ENCODE results near the gene KRT78.

The KRT78 gene

DNA sequence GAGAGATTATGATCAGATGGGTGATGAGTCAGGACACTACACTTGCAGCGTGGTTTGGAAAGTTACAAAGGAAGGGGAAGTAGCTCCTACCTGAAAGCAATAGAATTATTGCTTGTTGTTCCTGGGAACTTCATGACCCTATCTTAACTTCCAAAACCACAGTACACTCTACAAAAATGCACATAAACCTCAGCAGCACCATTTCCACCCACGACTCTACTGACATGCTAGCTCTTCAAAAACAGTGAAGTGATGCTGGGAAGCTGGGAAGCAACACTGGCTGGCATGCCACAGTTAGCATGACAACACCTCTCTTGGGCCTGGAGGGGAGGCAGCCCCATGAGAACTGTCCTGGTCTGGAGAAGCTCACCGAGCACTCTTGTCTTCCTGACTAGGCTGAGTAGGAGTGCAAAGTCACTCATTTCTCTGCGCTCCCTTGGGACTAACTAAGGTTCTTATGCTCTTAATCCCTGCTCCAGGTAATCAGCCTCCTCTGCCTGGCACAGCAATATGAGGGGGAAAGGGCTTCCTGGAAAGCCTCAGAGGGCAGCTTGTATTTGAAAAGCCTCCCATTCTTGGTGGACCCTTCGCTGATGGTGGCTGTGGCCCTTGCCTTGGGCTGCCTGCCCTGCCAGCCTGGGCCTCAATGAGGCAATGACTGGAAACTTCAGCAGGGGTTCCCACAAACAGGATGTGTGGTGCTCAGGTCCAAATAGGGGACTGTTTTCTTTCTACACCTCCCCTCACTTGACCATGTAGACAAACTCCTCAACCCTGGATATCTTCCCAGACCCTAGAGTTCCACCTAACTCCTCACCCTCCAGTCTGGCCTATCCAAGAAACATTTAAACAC, 54.1 kb downstream of the KRT78 start:
- no peak for DNase-seq (ENCODE audit: low read depth in 2 of 2)
- TF ChIP-seq, protein P1, sequence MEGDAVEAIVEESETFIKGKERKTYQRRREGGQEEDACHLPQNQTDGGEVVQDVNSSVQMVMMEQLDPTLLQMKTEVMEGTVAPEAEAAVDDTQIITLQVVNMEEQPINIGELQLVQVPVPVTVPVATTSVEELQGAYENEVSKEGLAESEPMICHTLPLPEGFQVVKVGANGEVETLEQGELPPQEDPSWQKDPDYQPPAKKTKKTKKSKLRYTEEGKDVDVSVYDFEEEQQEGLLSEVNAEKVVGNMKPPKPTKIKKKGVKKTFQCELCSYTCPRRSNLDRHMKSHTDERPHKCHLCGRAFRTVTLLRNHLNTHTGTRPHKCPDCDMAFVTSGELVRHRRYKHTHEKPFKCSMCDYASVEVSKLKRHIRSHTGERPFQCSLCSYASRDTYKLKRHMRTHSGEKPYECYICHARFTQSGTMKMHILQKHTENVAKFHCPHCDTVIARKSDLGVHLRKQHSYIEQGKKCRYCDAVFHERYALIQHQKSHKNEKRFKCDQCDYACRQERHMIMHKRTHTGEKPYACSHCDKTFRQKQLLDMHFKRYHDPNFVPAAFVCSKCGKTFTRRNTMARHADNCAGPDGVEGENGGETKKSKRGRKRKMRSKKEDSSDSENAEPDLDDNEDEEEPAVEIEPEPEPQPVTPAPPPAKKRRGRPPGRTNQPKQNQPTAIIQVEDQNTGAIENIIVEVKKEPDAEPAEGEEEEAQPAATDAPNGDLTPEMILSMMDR (IDR thresholded peaks at IDR 0.05; ENCODE audit: low read depth, low read length), result no peak
- no peak overlapping the region for H3K4me3 ChIP-seq (replicated peaks in 1 of 2; ENCODE audit: low read depth in 2 of 2, low read length in 2 of 2)

DNA sequence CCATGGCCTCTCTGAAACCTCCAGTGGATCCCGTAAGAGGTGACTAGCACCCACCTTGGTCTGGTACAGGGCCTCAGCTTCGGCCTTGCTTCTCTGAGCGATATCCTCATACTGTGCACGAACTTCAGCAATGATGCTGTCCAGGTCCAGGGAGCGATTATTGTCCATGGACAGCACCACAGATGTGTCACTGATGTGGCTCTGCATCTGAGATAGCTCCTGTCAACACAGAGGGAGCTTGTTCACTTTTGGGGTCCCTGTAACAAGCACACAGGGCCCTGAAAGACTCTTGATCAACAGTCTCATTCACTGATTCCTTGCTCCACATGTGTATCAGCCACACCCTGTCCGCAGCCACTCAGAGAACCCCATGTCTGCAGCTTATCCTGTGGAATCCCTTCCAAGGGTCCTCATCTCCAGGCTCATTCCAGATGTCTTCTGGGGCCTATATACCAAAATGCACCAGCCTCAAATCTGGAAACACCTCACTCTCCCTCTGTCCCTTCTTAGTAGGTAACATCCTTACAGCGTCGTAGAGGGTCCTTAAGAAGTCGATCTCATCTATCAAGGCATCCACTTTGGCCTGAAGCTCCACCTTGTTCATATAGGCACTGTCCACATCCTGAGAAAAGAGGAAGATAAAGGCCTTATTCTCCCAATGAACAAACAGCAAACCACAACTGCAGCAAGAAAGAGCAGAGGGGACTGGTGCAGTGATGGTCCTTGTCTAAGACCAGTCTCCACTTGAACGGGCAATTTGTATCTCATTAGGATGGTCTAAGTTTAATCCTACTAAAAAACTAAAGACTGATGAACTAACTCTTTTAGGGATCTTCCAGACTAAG, 56.4 kb downstream of the KRT78 start:
- no peak for DNase-seq (ENCODE audit: low read depth in 2 of 2)
- TF ChIP-seq, protein P1 (IDR thresholded peaks at IDR 0.05; ENCODE audit: low read depth, low read length), result no peak
- no peak overlapping the region for H3K4me3 ChIP-seq (replicated peaks in 1 of 2; ENCODE audit: low read depth in 2 of 2, low read length in 2 of 2)

DNA sequence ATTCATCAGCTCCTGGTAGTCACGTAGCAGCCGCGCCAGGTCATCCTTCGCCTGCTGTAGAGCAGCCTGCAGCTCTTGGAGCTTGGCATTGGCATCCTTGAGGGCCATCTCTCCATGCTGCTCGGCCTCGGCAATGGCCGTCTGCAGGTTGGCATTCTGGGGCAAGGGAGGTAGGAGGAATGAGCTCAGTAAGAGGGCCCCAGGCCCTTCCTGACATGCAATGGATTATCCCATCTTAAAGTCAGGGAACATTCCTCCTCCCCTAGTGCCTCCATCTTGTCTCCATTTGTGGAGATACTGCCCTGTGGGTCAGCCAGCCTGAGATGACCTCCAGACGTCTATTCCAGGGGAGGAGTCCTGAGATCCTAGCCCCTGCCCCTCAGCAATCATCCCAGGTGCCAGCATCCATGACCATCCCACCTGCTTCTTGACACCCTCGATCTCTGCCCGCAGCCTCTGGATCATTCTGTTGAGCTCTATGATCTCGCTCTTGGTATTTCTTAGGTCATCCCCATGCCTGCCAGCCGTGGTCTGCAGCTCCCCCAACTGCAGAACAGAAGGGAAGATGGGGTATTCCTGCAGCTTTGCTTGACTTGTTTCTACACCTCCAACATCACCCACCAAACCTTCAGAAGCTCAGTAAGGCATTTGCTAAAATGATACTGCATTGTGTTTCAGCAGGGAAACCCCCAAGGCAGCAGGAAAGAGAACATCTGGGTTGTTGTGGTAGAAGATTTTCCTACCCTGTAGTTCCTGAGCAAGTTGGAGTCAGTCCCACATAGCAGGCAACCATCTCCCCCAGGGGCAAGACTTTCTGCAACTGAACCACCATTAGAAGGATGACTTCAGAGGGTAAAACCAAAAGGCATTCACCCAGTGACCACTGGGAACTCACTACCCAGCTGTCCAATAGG, 57.3 kb downstream of the KRT78 start:
- DNase-seq (ENCODE audit: low read depth in 2 of 2), result no peak
- TF ChIP-seq, protein P1 (IDR thresholded peaks at IDR 0.05; ENCODE audit: low read depth, low read length), result no peak
- H3K4me3 ChIP-seq (replicated peaks in 1 of 2; ENCODE audit: low read depth in 2 of 2, low read length in 2 of 2), result no peak overlapping the region

DNA sequence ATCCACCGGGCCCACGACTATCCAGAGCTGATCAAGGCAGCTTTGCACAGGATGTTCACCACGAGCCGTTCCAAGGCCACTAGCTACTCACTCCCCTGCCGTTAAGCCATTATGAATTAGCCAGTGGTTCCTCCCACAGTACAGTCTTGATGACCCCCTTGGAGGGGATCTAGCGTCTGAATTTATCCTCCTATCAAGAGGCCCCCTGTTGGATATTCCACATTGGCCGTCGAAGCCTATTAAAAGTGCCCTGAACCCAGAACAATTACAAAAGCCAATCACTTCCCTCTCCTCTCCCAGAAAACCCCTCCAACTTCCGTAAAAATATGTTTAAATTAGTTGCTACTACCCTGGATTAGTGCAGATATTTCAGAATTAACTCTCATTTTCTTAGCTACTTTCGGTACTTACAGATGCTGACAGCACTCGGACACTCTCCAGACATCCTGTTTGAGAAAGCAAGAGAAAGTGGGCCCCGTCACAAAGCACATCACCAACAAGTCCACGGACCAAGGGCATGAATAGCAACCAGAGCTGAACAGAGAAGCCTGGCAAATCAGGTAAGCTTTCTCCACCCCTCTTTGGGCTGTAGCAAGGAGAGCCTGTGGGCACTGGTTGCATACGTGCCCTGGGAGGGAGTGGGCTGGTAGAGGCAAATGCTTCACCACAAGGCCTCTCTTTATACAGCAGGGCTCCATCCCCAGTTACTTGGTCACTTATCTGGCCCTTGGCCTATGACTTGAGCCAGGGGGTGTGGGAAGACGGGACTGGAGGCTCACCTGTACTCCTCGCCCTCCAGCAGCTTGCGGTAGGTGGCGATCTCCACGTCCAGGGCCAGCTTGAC, 58.1 kb downstream of the KRT78 start:
- TF ChIP-seq, protein P1 (IDR thresholded peaks at IDR 0.05; ENCODE audit: low read depth, low read length), result no peak
- DNase-seq (ENCODE audit: low read depth in 2 of 2), result peak in 1 of 2 donors; percentile 5
- H3K4me3 ChIP-seq (replicated peaks in 1 of 2; ENCODE audit: low read depth in 2 of 2, low read length in 2 of 2), result no peak overlapping the region

DNA sequence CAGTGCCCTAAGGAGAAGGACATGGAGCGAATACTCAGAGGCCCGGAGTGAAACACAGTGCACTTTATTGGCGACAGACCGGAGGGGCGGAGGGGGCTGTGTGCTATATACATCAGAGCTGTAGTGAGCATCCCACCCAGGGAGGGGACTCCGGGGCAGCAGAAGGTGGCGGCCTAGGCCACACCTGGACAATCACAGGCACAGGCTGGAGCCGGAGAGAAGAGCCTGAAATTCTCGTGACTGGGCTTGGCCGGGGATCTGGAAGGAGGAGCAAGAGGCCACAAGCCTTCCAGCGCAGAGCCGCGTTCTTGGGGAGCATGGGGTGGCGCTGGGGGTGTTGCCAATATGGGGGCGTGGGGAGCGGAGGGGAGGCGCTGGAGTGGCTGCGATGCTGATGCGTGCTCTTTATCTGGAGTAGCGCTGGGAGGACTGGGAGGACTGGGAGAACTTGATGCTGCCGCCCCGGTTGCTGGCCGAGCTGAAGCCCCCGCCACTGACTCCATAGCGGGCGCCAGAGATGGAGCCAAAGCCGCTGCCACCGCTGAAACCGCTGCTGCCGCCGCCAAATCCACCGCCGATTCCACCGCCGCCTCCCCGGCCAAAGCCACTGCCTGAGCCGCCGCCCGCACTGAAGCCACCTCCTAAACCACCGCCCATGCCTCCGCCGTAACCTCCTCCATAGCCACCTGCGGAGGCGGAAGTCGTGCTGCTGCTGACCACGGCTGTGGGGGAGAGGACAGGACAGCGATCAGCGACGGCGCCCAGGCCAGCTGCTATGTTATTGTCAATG, 59.0 kb downstream of the KRT78 start:
- H3K4me3 ChIP-seq (replicated peaks in 1 of 2; ENCODE audit: low read depth in 2 of 2, low read length in 2 of 2), result no peak overlapping the region
- TF ChIP-seq, protein P1 (IDR thresholded peaks at IDR 0.05; ENCODE audit: low read depth, low read length), result no peak

More for the DNA sequence above, 59.0 kb downstream of the KRT78 start:
- no peak for DNase-seq (ENCODE audit: low read depth in 2 of 2)

Measured in cardiac fibroblast (primary cell).